SU-DHL-6 (cell line): ENCODE data around the gene DDX4.

ENCODE experiments used
- EZH2phosphoT487 ChIP-seq: fragments of 200-600 bp; sonication (generic), shearing (Covaris generic); conservative IDR thresholded peaks from 2 replicates; pipeline ENCODE4 v1.6.1; 2018; ENCODE audit warnings: mild to moderate bottlenecking, antibody characterized with exemption, low read length, moderate library complexity, mixed read lengths
- TF ChIP-seq, protein P1 (sequence below): fragments of 200-600 bp; sonication (generic); IDR thresholded peaks from one replicate; pipeline ENCODE4 v1.5.1; 2017; ENCODE audit warnings: antibody characterized with exemption, mild to moderate bottlenecking, low read length, moderate library complexity; ENCODE audit not compliant: insufficient read depth, poor library complexity, severe bottlenecking

DNA sequence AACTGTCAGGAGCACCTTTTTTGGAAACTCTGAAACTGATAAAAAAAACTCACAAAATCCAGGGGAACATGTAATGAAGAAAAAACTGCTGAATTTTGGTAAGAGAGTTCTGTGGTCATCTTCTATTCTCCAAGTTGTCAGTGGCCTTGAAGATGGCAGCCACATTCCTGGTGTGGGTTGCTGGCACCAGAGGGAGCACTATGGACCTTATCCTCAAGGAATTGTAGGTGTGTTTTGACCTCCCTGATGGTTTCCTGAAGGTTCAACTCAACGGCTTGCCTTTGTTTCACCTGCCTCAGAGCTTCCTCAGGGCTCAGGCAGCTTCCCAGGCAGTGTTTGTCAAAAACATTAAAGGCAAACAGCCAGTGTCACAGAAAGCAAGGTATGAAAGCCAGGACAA lies 23.5 kb upstream of the DDX4 start:
- TF ChIP-seq, protein P1, sequence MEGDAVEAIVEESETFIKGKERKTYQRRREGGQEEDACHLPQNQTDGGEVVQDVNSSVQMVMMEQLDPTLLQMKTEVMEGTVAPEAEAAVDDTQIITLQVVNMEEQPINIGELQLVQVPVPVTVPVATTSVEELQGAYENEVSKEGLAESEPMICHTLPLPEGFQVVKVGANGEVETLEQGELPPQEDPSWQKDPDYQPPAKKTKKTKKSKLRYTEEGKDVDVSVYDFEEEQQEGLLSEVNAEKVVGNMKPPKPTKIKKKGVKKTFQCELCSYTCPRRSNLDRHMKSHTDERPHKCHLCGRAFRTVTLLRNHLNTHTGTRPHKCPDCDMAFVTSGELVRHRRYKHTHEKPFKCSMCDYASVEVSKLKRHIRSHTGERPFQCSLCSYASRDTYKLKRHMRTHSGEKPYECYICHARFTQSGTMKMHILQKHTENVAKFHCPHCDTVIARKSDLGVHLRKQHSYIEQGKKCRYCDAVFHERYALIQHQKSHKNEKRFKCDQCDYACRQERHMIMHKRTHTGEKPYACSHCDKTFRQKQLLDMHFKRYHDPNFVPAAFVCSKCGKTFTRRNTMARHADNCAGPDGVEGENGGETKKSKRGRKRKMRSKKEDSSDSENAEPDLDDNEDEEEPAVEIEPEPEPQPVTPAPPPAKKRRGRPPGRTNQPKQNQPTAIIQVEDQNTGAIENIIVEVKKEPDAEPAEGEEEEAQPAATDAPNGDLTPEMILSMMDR: no peak
- no peak for TF ChIP-seq EZH2phosphoT487
